Suprapubic skin (tissue), 4 donors: Measurements from ENCODE around the gene SLC12A8.

Source experiments
- EP300 ChIP-seq: sonication (generic); formaldehyde crosslinking; IDR thresholded peaks from one replicate; pipeline ENCODE4 v1.6.1; 2017; ENCODE audit warnings: antibody characterized with exemption
- POLR2A ChIP-seq, 2 donors: fragments of 450-650 bp; IDR thresholded peaks; one replicate each; pipeline ENCODE4 v1.6.1; 2017; ENCODE audit warnings: antibody characterized with exemption in 2 of 2, mild to moderate bottlenecking in 2 of 2, moderate library complexity in 2 of 2
- POLR2AphosphoS5 ChIP-seq, 3 donors: sonication (generic); formaldehyde crosslinking; IDR thresholded peaks; one replicate each; pipeline ENCODE4 v1.6.1; 2017; ENCODE audit warnings: antibody characterized with exemption in 3 of 3
- TF ChIP-seq, protein P1 (sequence below), 2 donors: fragments of 200-600 bp in 1 of 2; fragments of 450-650 bp in 1 of 2; sonication (generic) in 1 of 2; IDR thresholded peaks; one replicate each; pipeline ENCODE4 v1.5.1; 2016 to 2019; ENCODE audit warnings: antibody characterized with exemption in 2 of 2, mild to moderate bottlenecking in 1 of 2, moderate library complexity in 1 of 2

DNA sequence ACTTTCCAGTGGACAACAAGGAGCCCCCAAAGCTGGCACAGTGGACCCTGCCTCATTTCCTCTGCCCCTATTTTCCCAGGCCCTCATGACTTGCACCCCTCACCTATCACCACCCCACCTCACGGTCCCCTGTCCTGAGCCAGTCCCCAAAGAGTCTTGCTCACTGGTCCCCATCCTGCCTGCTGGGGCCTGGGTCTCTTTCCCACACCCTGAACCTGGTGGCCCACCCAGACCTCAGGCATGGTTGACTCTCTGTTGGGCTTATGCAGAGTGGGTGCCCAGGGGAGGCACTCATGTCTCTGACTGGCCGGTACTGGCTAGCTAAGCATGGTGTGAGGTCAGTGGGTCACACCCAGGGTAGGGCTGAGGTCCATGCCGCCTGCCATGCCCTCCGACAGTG lies 73.2 kb downstream of the SLC12A8 start:
- TF ChIP-seq, protein P1, sequence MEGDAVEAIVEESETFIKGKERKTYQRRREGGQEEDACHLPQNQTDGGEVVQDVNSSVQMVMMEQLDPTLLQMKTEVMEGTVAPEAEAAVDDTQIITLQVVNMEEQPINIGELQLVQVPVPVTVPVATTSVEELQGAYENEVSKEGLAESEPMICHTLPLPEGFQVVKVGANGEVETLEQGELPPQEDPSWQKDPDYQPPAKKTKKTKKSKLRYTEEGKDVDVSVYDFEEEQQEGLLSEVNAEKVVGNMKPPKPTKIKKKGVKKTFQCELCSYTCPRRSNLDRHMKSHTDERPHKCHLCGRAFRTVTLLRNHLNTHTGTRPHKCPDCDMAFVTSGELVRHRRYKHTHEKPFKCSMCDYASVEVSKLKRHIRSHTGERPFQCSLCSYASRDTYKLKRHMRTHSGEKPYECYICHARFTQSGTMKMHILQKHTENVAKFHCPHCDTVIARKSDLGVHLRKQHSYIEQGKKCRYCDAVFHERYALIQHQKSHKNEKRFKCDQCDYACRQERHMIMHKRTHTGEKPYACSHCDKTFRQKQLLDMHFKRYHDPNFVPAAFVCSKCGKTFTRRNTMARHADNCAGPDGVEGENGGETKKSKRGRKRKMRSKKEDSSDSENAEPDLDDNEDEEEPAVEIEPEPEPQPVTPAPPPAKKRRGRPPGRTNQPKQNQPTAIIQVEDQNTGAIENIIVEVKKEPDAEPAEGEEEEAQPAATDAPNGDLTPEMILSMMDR (IDR thresholded peaks at IDR 0.05), result no peak
- TF ChIP-seq POLR2AphosphoS5 (IDR thresholded peaks at IDR 0.05) (no peak), EP300 (no peak), POLR2A (IDR thresholded peaks at IDR 0.05) (no peak)
